Activated CD8-positive, alpha-beta memory T cell treated with anti-CD3 and anti-CD28 coated beads, Interleukin-2, amount 50 U/mL, for 48 hours (primary cell): ENCODE results near the gene GUCA1A.
A peak's percentile ranks its signal among the peaks of the same experiment; 100 is the strongest.
"Not testable (repeated sequence)": the region's sequence is repeated elsewhere in the genome, so short reads cannot be mapped to it uniquely, and the experiment has no call there.

Experiments
- DNase-seq: peaks from one replicate; pipeline ENCODE4 v3.0.0-alpha.2; 2020

The GUCA1A gene

GRCh38 chr6:42148058-42148457 is 25.1 kb upstream of the GUCA1A start:
- no peak for DNase-seq

- DNase-seq: no peak
Measured at GRCh38 chr6:42150254-42150653, 22.9 kb upstream of the GUCA1A start.

- DNase-seq: no peak
Measured at GRCh38 chr6:42152024-42152423, 21.1 kb upstream of the GUCA1A start.

GRCh38 chr6:42152528-42153213 is 20.5 kb upstream of the GUCA1A start:
- not testable (repeated sequence) for DNase-seq

- DNase-seq: no peak
Measured at GRCh38 chr6:42153921-42154320, 19.2 kb upstream of the GUCA1A start.

- no peak for DNase-seq
Measured at GRCh38 chr6:42154461-42155209, 18.5 kb upstream of the GUCA1A start.

DNA sequence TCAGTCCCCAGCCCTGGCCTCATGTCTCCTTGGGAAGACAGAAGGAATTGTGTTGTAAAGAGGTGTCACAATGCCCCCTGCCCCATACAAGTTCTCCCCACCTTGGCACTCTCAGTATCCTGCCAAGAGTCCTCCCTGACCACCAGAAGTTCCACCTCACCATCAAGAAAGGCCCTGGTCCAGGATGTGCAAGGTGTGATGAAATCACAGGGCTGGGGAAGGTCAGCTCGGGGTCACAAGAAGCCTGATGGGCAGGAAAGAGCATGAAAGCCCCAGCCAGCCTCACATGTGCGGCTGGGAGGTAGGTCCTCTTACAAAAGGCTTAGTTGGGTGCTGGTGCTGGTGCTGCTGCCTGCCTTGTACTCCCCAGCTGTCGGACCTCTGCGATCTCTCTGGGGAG is 17.9 kb upstream of the GUCA1A start:
- DNase-seq: no peak

- no peak for DNase-seq
Measured at GRCh38 chr6:42156638-42157037, 16.5 kb upstream of the GUCA1A start.

DNA sequence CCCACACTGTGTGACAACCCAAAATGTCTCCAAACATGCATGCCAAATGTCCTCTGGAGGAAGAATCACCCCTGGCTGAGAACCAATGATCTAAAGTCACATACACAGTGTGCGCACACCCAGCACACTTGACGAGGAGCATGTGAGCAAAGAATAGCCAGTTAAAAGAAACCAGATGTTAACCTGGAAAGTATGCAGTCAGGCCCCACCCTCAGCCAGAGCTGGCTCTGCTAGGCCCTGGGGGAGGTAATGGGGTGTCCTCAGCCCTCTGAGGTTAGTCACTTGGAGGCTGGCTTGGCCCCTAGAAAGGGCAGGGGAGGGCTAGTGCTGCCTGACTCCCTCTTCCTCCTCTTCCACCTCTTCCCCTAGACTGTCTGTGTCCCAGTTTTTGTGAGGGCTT is 15.2 kb upstream of the GUCA1A start:
- no peak for DNase-seq

GRCh38 chr6:42158631-42159030 is 14.5 kb upstream of the GUCA1A start:
- DNase-seq: no peak

GRCh38 chr6:42159431-42160024 is 13.6 kb upstream of the GUCA1A start:
- no peak for DNase-seq

GRCh38 chr6:42162384-42162783 is 10.8 kb upstream of the GUCA1A start:
- no peak for DNase-seq

DNA sequence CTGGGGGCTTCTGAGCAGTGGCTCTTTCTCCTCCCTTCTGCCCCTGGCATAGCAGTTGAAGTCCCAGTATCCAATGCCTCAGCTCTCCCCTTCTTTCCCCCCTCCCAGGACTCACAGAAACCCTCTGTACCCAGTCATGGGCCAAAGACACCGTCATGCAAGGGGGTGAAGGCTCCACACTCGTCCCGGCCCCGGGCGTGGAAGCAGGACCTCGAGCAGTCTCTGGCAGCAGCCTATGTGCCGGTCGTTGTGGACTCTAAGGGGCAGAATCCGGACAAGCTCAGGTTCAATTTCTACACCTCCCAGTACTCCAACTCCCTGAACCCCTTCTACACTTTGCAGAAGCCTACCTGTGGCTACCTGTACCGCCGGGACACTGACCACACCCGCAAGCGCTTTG is 10.4 kb upstream of the GUCA1A start:
- DNase-seq: no peak

GRCh38 chr6:42163981-42164380 is 9.2 kb upstream of the GUCA1A start:
- no peak for DNase-seq

DNA sequence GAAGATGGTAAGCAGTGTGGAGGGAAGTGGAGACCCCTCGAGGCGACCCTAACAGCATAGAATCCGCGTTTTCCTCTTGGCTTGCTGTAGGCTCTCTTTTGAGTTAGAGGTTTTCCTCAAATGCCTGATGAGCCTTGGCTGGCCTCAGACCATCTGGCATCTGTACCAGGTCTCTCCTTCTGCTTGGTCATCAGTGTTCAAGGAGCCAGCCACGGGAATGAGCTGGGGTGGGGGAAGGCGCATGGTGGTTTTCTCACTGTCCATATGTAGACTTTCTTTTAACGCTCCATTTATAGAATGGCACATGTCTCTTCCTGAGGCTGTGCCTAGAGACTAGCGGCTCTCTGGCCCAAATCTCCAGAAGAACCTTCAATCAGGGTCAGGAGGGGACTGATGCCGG is 8.1 kb upstream of the GUCA1A start:
- no peak for DNase-seq

DNA sequence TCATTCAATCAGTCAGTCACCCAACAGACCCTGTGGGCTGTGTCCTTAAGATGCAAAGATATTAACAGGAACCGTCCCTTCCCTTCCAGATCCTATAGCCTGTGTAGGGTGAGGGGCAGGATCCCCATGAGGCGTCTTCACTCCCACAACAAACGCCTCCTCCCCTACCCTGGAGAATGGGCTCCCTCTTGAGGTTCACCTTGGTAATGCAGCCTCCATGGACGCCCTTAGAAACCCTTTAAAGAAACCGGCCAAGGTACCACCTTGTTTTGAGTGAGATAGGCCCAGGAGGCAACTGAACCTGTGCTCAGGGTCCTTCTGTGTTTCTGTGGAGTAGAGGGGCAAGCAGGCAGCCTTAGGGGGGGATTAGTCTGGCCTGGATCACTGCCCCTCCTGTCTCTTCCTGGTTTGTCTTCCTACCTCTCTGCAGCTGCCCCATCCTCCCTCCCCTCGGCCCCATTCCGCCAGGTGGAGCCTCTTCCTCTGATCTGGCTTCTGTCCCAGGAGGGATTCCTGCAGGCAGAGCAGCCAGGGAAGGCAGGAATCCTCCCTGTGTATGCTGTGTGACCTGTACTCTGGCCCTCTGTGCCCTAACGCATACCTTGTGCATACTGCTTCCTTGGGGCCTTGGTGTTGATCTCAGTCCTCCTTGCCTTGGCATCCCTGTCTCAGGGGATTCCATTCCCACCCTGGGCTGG is 6.6 kb upstream of the GUCA1A start:
- peak; percentile 94 for DNase-seq

DNA sequence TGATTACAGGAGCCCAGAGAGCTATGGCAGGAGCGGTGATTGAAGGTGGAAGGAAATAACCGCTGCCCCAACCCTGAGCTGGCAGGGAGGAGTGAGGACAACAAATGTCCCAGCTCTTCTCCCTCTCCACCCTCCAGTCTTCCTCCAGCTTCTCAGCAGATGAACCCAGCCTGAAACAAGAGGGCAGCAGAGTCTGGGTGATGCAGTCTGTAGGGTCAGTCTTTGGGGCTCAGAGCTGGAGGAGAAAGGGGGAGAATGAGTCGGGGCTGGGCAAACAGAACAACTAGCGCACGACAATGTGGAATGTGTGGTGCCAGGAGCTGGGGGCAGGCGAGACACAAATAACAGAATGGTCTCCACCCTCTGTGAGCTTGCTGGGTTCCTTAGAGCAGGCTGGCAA is 4.5 kb upstream of the GUCA1A start:
- no peak for DNase-seq

- DNase-seq: not testable (repeated sequence)
Measured at GRCh38 chr6:42169780-42170179, 3.4 kb upstream of the GUCA1A start.

DNA sequence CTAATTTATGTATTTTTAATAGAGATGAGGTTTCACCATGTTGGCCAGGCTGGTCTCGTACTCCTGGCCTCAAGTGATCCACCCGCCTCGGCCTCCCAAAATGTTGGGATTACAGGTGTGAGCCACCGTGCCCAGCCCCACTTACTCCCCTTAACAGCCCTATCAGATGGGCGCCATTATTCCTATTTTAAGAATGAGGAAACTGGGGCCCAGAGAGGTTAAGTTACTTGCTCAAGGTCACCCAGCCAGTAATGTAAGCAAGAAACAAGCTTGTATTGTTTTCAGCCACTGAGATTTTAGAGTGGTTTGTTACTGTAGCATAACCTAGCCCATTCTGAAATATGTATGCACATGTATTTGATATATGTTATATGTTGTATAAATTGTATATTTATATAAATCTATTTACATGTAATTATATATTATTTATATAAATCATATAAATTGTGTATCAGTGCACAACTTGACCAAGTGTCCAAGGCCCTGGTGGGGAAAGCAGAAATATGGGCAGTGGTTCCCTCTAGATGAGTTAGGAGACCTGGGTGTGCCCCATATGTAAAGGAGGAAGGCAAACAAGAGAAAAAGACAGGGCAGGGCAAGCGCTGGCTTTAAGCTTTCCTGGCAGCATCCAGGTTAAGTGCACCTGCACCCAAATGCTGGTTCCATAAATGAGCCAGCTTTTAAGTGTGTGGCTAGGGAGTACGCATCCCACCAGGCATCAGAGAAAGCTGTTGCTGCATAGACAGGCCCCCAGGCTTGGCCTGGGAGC is 1.2 kb upstream of the GUCA1A start:
- DNase-seq: no peak

DNA sequence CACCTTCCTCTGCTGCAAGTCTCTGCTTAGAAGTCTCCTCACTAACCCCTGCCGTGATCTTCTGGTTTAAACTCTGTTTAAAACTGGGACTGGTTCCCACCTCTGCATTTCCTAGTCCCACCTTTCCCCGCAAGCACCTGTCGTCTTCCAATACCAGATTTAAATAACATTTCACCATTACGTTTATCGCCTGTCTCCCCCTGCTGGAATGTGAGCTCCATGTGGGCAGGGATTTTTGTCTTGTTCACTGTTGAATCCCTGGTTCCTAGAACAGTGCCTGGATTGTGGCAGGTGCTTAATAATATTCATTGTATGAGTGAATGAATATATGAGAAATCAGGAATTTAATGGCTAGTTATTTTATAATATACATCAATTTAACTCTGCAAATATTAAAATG is 2.7 kb downstream of the GUCA1A start:
- DNase-seq: no peak

GRCh38 chr6:42176981-42177380 is 3.8 kb downstream of the GUCA1A start:
- no peak for DNase-seq

DNA sequence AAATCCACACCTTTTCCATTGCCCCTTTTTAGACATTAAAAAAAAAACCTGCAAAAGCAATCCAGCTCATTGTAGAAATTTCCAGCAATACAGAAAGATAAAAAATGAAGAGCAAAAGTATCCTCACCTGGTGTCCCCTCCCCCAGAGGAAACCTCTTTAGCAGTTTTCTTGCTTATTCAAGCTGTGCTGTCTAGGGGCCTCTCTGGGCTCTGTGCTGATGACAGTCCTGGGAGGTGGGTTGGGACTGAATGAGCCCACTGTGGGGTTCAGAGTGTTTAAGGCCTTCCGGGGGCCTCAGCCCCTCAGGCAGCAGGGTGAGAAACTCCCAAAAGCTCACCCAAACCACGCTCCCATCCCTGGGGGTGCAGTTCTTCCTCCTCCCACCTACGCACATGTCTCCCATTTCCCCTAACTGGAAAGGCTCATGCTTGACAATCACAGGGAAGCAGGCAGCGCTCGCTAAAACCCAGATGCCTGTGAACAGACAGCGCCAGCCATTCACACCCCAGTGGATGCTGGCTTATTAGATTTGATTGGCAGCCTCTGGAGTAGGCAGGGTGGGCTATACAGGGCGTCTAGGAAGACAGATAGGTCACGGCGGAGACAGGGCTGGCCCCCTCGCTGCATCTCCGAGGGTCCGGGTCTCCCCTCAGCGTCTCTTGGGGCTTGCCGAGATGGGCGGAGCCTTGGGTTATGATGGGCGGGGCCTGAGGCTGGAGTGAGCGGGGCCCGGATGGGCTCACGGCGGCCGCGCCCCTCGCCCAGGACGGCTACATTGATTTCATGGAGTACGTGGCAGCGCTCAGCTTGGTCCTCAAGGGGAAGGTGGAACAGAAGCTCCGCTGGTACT is 4.6 kb downstream of the GUCA1A start:
- DNase-seq: peak; percentile 60
